HG03571 (cell line): Measurements from ENCODE around the gene DCBLD2.

Experiments
- ATAC-seq: cut with Tn5 transposase; IDR thresholded peaks from one replicate; pipeline ENCODE4 v1.9.1; 2021; ENCODE audit not compliant: unreplicated experiment

The DCBLD2 gene

GRCh38 chr3:98797905-98798304 is 103.6 kb downstream of the DCBLD2 start:
- no peak for ATAC-seq

GRCh38 chr3:98796334-98796733 is 105.2 kb downstream of the DCBLD2 start:
- ATAC-seq: no peak

- ATAC-seq: no peak
These were observed 107.5 kb downstream of the DCBLD2 start for GRCh38 chr3:98793971-98794370.

GRCh38 chr3:98791341-98792325 is 109.9 kb downstream of the DCBLD2 start:
- ATAC-seq: no peak

GRCh38 chr3:98788651-98789050 is 112.8 kb downstream of the DCBLD2 start:
- no peak for ATAC-seq

GRCh38 chr3:98787181-98787580 is 114.3 kb downstream of the DCBLD2 start:
- ATAC-seq: no peak

- no peak for ATAC-seq
These were observed 115.0 kb downstream of the DCBLD2 start for GRCh38 chr3:98786364-98787006.

GRCh38 chr3:98784666-98785600 is 116.6 kb downstream of the DCBLD2 start:
- no peak for ATAC-seq

GRCh38 chr3:98784042-98784441 is 117.5 kb downstream of the DCBLD2 start:
- no peak for ATAC-seq

GRCh38 chr3:98782824-98783500 is 118.5 kb downstream of the DCBLD2 start:
- ATAC-seq: no peak

GRCh38 chr3:98780343-98780742 is 121.2 kb downstream of the DCBLD2 start:
- no peak for ATAC-seq

- ATAC-seq: no peak
These were observed 121.8 kb downstream of the DCBLD2 start for GRCh38 chr3:98779541-98780335.

- ATAC-seq: no peak
These were observed 122.6 kb downstream of the DCBLD2 start for GRCh38 chr3:98778852-98779413.

GRCh38 chr3:98778383-98778782 is 123.1 kb downstream of the DCBLD2 start:
- no peak for ATAC-seq

GRCh38 chr3:98777801-98778220 is 123.7 kb downstream of the DCBLD2 start:
- ATAC-seq: no peak

- no peak for ATAC-seq
These were observed 124.2 kb downstream of the DCBLD2 start for GRCh38 chr3:98777286-98777685.

GRCh38 chr3:98776140-98776493 is 125.4 kb downstream of the DCBLD2 start:
- no peak for ATAC-seq

- no peak for ATAC-seq
These were observed 125.9 kb downstream of the DCBLD2 start for GRCh38 chr3:98775459-98776139.

GRCh38 chr3:98772022-98772421 is 129.5 kb downstream of the DCBLD2 start:
- ATAC-seq: no peak
